ENCODE measurements around the gene XIRP1.

DNA sequence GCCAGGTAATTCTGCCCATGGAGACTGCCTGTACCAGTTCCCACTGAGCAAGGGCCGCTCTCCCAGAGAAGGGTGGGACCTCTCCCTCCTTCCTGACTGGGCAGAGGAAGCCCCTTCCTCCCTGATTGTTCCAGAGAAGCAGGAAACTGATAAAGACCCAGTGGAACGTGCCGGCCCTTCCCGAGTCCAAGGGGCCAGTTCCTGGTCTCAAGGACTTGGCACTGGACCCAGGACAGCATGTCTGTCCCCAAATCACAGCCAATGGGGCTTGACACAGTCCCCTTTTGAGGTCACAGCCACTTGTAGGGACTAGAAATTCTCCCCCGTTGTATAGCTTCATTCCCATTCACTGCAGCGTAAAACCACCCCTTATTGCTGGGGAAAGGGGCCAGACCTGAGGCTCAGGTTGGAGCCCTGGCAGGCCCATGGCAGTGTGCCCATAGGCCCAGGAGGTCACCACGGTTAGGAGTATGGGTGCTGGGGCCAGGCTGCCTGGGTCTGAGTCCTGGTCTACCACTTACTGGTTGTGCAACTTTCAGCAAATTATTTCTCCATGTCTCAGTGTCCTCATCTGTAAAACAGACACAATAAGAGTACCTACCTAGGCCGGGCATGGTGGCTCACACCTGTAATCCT lies 57.1 kb downstream of the XIRP1 start:
- TF ChIP-seq FOXP2 (optimal IDR thresholded peaks at IDR 0.05; ENCODE audit: borderline replicate concordance, extremely low read depth, extremely low read length, insufficient read depth), result no peak
- TF ChIP-seq TAF1 (IDR thresholded peaks at IDR 0.05; ENCODE audit: borderline replicate concordance, insufficient read depth, low read length), result no peak

Measured in PFSK-1 (cell line).